Stimulated activated CD4-positive, alpha-beta T cell treated with anti-CD3 and anti-CD28 coated beads, Interleukin-15, amount 100 ng/mL, for 1 hour (primary cell): ENCODE data around the gene MINDY2.

ENCODE experiments used
- DNase-seq, 2 donors: peaks; one replicate each; pipeline ENCODE4 v3.0.0-alpha.2; 2020; ENCODE audit warnings: low read depth in 1 of 2, low spot score in 1 of 2

Gene MINDY2

GRCh38 chr15:58770857-58771620 lies at the start of gene MINDY2:
MINDY2 (plus strand) TSS chr15:58771302; CDS start chr15:58771396, 94 bp downstream.
- peak; percentile 79 to 87 for DNase-seq

DNA sequence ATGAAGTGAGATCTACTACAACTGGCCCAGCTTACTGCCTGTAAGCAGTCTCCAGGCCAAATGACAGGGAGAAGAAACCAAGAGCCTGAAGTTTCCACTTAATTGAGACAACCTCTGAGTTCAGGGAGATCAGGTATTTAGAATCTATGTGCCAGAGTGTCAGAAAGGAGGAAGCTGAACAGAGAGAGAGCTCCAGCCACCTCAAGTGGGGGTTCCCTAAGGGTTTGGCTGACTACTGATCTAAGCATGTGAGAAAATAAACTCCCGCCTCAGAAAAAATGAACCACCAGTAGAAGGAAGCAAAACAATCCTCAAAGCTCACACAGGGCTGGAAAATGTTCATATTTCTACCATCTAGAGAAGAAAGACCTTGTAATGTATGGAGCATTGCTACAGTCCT lies 46.6 kb upstream of the MINDY2 start:
- DNase-seq: no peak

DNA sequence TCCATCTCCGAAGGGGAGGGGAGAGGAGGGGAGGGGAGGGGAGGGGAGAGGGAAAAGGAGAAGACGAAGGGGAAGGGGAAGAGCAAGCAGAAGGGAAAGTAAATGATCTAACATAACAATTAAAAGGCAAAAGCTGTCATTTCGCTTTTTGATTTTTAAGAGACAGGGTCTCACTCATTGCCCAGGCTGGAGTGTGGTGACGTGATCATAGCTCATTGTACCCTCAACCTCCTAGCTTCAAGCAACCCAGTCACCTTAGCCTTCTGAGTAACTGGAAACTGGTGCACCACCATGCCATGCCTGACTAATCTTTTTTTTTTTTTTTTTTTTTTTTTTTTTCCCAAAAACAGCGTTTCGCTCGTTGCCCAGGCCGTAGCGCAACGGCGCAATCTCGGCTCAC lies 44.2 kb upstream of the MINDY2 start:
- DNase-seq: no peak

- DNase-seq: no peak
These were observed 39.2 kb upstream of the MINDY2 start for GRCh38 chr15:58731756-58732535.

- DNase-seq: no peak
These were observed 38.3 kb upstream of the MINDY2 start for GRCh38 chr15:58732625-58733363.

- DNase-seq: no peak
These were observed 36.2 kb upstream of the MINDY2 start for GRCh38 chr15:58734859-58735258.

GRCh38 chr15:58736018-58736643 lies 35.0 kb upstream of the MINDY2 start:
- DNase-seq: no peak

DNA sequence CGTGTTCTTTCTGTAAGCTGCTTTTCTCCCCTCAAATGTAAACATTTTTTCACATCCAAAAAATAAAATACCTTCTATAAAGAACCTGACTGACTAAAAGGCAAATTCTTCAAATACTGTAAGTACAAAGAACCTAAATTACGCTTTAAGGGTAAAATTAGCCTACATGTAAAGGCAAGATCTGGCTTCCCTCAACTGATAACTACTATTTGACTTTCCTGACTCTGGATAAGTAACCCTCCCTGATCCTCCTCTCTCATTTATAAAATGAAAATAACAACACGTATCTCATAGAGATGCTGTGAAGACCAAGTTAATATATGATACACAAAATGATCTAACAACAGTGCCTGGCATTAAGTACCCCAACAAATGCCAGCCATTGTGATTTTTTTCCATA lies 33.8 kb upstream of the MINDY2 start:
- DNase-seq: no peak

DNA sequence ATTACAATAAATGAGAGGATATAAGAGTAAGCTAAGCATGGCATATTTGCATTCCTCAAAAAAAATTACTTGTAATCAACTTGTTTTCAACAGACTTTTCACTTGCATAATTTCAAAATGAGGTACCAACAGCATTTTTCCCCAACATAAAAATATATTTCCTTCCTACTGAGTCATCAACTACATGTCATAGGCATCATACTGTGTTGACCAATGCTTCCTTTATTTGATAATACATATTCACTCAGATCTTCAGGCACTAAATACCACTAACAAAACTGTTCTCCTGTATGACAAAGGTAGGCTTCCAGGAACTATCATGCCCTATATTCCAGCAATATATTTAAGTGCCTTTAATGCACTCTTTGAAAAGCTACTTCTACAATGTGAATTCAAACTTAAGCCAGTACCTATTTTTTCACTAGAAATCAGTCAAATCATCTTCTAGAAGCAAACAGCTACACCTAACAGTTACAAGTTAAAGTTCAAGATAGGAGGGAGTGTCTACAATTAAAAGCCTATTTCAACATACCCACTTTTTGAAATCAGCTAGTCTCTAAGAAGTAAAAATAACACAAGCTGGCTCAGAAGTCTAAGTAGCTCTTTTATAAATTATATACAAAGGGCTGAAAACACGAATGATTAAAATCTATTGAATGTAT lies 32.9 kb upstream of the MINDY2 start:
- DNase-seq: no peak

GRCh38 chr15:58740436-58740835 lies 30.7 kb upstream of the MINDY2 start:
- DNase-seq: no peak

GRCh38 chr15:58741032-58741431 lies 30.1 kb upstream of the MINDY2 start:
- DNase-seq: no peak

DNA sequence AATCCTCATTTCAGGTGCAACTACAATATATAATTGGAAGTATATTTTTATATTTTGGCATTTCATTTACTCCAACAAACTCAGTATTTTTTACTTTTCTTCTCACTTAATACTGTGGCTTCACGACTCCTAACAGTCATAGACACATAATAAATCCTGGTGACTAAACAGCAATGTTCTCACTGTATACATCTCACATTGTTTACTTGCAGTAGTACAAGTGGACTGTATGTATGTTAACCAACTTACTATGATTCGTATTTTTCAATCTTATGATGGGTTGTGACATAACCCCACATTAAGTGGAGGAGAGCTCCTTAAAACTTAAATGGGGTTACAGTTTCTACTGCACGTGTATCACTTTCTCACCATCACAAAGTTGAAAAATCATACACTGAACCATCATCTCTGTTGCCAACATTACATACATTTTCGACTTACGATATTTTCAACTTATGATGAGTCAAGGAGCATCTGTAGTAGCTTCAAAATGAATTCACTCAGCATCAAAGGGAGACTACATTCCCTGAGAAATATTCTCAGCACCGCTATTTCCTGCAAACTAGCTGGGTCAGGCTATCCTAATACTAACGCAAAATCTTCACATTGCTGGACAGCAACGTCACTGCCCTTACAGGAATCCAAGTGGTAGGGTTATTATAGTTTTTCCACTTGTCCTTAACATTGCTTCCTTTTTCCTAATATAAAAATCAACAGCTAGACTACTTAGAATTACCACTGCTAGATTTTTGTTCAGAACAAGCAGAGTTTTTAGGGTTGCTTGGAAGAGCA lies 28.9 kb upstream of the MINDY2 start:
- no peak for DNase-seq

- DNase-seq: no peak
These were observed 28.1 kb upstream of the MINDY2 start for GRCh38 chr15:58742819-58743502.

DNA sequence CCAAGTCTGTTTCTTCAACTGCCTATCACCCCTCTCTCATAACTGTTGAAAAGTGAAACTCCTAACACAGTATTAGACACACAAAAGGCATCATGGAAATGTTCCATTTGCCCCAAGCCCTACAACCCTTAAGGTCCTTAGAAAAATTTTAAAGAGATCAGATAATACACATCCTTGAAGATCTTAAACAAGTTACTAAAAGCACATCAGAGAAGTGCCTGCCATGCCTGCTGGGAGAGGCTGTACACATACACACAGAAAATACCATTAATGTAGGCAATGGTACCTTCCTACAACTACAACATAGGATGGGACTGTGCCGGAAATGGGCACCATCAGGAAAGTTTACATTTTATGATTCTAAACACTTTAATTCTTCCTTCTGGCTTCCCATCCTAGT lies 24.9 kb upstream of the MINDY2 start:
- no peak for DNase-seq

DNA sequence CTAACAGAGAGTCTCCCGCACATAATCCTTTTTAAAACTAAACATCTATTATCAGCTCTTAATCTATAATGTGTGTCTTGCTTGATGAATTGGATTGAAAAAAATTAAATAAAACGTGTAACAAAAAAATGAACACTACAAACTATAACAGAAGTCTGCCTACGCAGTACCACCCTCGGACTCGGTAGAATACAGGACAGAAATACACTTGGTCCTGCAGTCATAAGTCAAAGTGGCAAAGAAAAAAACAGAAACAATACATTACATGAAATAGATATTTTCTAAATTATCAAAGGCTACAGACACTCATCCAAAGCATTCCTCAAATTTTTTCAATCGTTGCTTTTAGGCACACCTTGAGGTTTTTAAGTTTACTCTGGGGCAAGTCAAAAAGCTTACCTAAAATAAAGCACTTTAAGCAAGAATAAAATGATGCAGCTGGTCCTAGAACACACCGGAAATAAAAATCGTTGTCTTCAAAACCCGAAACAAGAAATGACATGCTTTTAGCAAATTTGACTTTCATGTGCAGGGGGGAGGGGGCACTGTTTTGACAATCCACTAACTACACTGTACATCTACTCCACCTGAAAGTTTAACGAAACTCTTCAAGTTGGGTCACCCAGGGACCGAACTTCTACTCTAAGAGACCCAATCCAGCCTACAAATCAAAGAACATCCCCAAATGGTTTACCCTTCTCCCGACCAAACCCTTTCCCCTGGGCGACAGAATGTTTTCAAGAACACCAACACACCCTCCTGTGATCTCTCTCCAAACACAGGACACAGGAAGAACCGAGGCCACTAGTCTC lies 22.9 kb upstream of the MINDY2 start:
- DNase-seq: no peak

DNA sequence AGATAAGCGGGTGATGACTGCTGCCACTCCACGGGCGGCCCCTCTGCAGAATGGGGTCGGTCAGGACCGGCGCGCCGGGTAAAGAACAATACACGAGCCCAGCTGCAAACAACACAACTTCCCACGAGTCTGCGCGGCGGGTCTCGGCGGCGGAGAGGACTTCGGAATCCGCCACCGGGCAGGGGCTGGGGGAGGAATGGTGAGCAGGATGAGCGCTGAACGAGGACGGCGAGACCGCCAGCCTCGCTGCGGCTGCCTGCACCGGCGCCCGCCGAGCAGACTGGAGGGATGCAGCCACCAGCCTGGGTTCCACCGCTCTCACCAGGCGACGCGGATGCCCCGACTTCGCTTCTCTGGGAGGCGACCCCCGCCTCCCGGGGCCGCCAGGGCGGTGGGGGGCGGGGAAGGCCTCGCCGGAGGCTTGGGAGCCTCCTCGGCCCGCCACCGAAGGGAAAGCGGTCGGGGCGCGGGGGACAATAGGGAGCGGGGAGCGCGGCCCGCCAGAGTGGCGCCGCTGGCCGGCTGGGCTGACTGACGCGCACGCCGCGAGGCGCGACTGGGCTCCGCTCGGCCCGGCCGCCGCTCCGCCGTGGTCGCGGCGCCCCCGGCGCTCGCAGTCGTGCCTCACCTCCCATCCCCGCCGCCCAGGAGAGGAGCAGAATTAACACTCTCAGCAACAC lies 22.1 kb upstream of the MINDY2 start:
- peak in 1 of 2 donors; percentile 24 for DNase-seq

- peak; percentile 98 for DNase-seq
These were observed 21.4 kb upstream of the MINDY2 start, which contains the start of gene ADAM10 for GRCh38 chr15:58749532-58750337. ADAM10 (minus strand) TSS chr15:58749707; CDS start chr15:58749534, 173 bp downstream.
